Panc1 (cell line): ENCODE results near the gene PRKCB.

Experiments
- CTCF ChIP-seq: fragments of 450-650 bp; IDR thresholded peaks from 2 replicates; pipeline ENCODE4 v1.5.1; 2017; ENCODE audit warnings: mild to moderate bottlenecking
- POLR2AphosphoS5 ChIP-seq: IDR thresholded peaks from 2 replicates; pipeline ENCODE4 v1.6.1; 2012; ENCODE audit warnings: mild to moderate bottlenecking, low read depth, low read length, moderate library complexity
- REST ChIP-seq, 2 experiments: IDR thresholded peaks; 2 replicates each; pipeline ENCODE4 v1.6.1; 2011 to 2012; ENCODE audit warnings: low read depth in 2 of 2, control low read depth in 1 of 2, low read length in 1 of 2, mild to moderate bottlenecking in 1 of 2, moderate library complexity in 1 of 2; ENCODE audit not compliant: insufficient read depth in 1 of 2
- SIN3A ChIP-seq: IDR thresholded peaks from 2 replicates; pipeline ENCODE4 v1.6.1; 2012; ENCODE audit warnings: low read depth, mild to moderate bottlenecking, low read length, moderate library complexity, borderline replicate concordance; ENCODE audit not compliant: insufficient read depth

- TF ChIP-seq CTCF (no peak), REST (IDR thresholded peaks at IDR 0.05; ENCODE audit: insufficient read depth in 1 of 2, low read depth in 2 of 2, low read length in 1 of 2) (no peak), POLR2AphosphoS5 (no peak), SIN3A (no peak)
Measured at GRCh38 chr16:24007391-24007790, 171.6 kb downstream of the PRKCB start.
